HepG2 (cell line): ENCODE data around the gene CD81. TPM values are rescaled to one million over a fixed set of nuclear protein-coding genes. Genes with fewer than 3 reads are reported as not detected.

Experiments used
- ATAC-seq: fragments of 200-7000 bp; cut with Tn5 transposase; 3 replicates; pipeline ENCODE4 v1.9.1; 2020; ENCODE audit warnings: mild to moderate bottlenecking, moderate library complexity
- BruUV-seq: library from RNA; stranded (reverse); fragments of 400-500 nt; replicated peaks from 2 replicates; lab custom pipeline; 2021; lab: Mats Ljungman, UMichigan
- CTCF ChIA-PET: fragments of 300-600 bp; formaldehyde crosslinking; extraction: SDS; loops from one replicate; lab custom pipeline; 2021; ENCODE audit warnings: low total read pairs, inconsistent platforms, low intra/inter-chr PET ratio; lab: Yijun Ruan, JAX
- POLR2A ChIA-PET: fragments of 350-600 bp; sonication (Branson Sonifier 250); formaldehyde crosslinking; loops from one replicate; lab custom pipeline; 2020; ENCODE audit warnings: antibody characterized with exemption, inconsistent platforms; lab: Yijun Ruan, JAX
- DNase-seq: peaks from one replicate; pipeline ENCODE4 v3.0.0-alpha.2; 2015; ENCODE audit warnings: low spot score
- FAIRE-seq: peaks from 3 replicates; lab custom pipeline; 2011; peaks lifted over from hg19 to GRCh38; lab: Jason Lieb, UNC
- H2AFZ ChIP-seq: one replicate; pipeline ENCODE4 v1.6.1; 2011; ENCODE audit warnings: low read length, inconsistent platforms
- H3K27ac ChIP-seq: fragments of 300-600 bp; 3 replicates; pipeline ENCODE4 v1.8.0; 2011; ENCODE audit warnings: mixed run types, mild to moderate bottlenecking, mixed read lengths, low read length, inconsistent platforms; ENCODE audit not compliant: insufficient read depth; ENCODE audit errors: extremely low read length
- H3K27me3 ChIP-seq, 2 experiments: fragments of 200-600 bp in 1 of 2; 2 replicates in 1 of 2; 3 replicates in 1 of 2; pipeline versions ENCODE4 v1.6.0 to v1.8.0; 2011; ENCODE audit warnings: low read length in 2 of 2, mild to moderate bottlenecking in 2 of 2, moderate library complexity in 2 of 2, inconsistent platforms in 1 of 2; ENCODE audit not compliant: insufficient read depth in 2 of 2, control insufficient read depth in 1 of 2
- H3K36me3 ChIP-seq, 2 experiments: fragments of 200-600 bp in 1 of 2; replicated peaks in 1 of 2; 2 replicates in 1 of 2; 3 replicates in 1 of 2; pipeline versions ENCODE4 v1.5.1 to v1.8.0; 2011; ENCODE audit warnings: low read length in 2 of 2, inconsistent platforms in 1 of 2; ENCODE audit not compliant: insufficient read depth in 2 of 2, control insufficient read depth in 1 of 2
- H3K4me1 ChIP-seq: 2 replicates; pipeline ENCODE4 v1.5.1; 2012; ENCODE audit warnings: low read length, inconsistent platforms; ENCODE audit not compliant: insufficient read depth
- H3K4me2 ChIP-seq: 2 replicates; pipeline ENCODE4 v1.6.0; 2011; ENCODE audit warnings: low read depth, low read length, inconsistent platforms
- H3K4me3 ChIP-seq, 3 experiments: fragments of 200-600 bp in 1 of 3; sonication (generic), shearing (Covaris generic) in 1 of 3; replicated peaks in 1 of 3; 2 replicates each; pipeline ENCODE4 v1.5.1; 2011 to 2016; ENCODE audit warnings: low read length in 3 of 3, inconsistent platforms in 2 of 3, low read depth in 2 of 3, mild to moderate bottlenecking in 2 of 3, control low read depth in 1 of 3, mixed read lengths in 1 of 3; ENCODE audit not compliant: insufficient read depth in 1 of 3
- H3K79me2 ChIP-seq: one replicate; pipeline ENCODE4 v1.6.1; 2011; ENCODE audit warnings: low read length, inconsistent platforms; ENCODE audit not compliant: insufficient read depth
- H3K9ac ChIP-seq: 2 replicates; pipeline ENCODE4 v1.6.0; 2011; ENCODE audit warnings: mild to moderate bottlenecking, low read depth, low read length, inconsistent platforms; ENCODE audit not compliant: insufficient read depth
- H3K9me3 ChIP-seq: 2 replicates; pipeline ENCODE4 v1.5.1; 2012; ENCODE audit warnings: mild to moderate bottlenecking, low read length
- H4K20me1 ChIP-seq: 2 replicates; pipeline ENCODE4 v1.6.0; 2011; ENCODE audit warnings: inconsistent platforms, mild to moderate bottlenecking, low read length, moderate library complexity; ENCODE audit not compliant: insufficient read depth
- AGO2 ChIP-seq: fragments of 200-400 bp; formaldehyde crosslinking; optimal IDR thresholded peaks from 2 replicates; pipeline ENCODE3; 2017; ENCODE audit warnings: mild to moderate bottlenecking, low read depth, low read length, moderate library complexity
- CREBL2 ChIP-seq: sonication (generic); formaldehyde crosslinking; IDR thresholded peaks from 2 replicates; pipeline ENCODE4 v1.8.1; 2023; ENCODE audit warnings: missing genetic modification reagents, mild to moderate bottlenecking, borderline replicate concordance
- GLI4 ChIP-seq: sonication (generic); formaldehyde crosslinking; IDR thresholded peaks from 2 replicates; pipeline ENCODE4 v1.5.1; 2020; ENCODE audit warnings: missing genetic modification reagents, mild to moderate bottlenecking, moderate library complexity, borderline replicate concordance
- GTF2F1 ChIP-seq: fragments of 150-350 bp; IDR thresholded peaks from 2 replicates; pipeline ENCODE4 v1.6.1; 2014; ENCODE audit warnings: low read length
- HNF4G ChIP-seq, 2 experiments: sonication (generic) in 1 of 2; formaldehyde crosslinking in 1 of 2; IDR thresholded peaks; 2 replicates each; pipeline versions ENCODE4 v1.4.0 to v1.6.1; 2011 to 2020; ENCODE audit warnings: borderline replicate concordance in 2 of 2, low read depth in 2 of 2, mild to moderate bottlenecking in 2 of 2, low read length in 1 of 2, missing genetic modification reagents in 1 of 2, moderate library complexity in 1 of 2
- MAFG ChIP-seq: sonication (generic); formaldehyde crosslinking; IDR thresholded peaks from 2 replicates; pipeline ENCODE4 v1.5.1; 2020; ENCODE audit warnings: mild to moderate bottlenecking, missing genetic modification reagents
- MBNL3 ChIP-seq: fragments of 250-450 bp; sonication (Bioruptor Pico); conservative IDR thresholded peaks from 2 replicates; pipeline ENCODE4 v1.8.0; 2022; ENCODE audit warnings: mild to moderate bottlenecking, inconsistent platforms
- MTF1 ChIP-seq: sonication (generic); formaldehyde crosslinking; IDR thresholded peaks from 2 replicates; pipeline ENCODE4 v1.5.0; 2020; ENCODE audit warnings: missing genetic modification reagents
- NR2F2 ChIP-seq: IDR thresholded peaks from 2 replicates; pipeline ENCODE4 v1.6.1; 2012; ENCODE audit warnings: low read depth, inconsistent platforms, borderline replicate concordance
- SNAPC4 ChIP-seq: sonication (generic); formaldehyde crosslinking; IDR thresholded peaks from 2 replicates; pipeline ENCODE4 v1.4.0; 2020; ENCODE audit warnings: mild to moderate bottlenecking, missing genetic modification reagents
- ZC3H13 ChIP-seq: sonication (generic); formaldehyde crosslinking; IDR thresholded peaks from 2 replicates; pipeline ENCODE4 v1.8.1; 2023; ENCODE audit warnings: mild to moderate bottlenecking, missing genetic modification reagents, moderate library complexity
- ZFP36 ChIP-seq: fragments of 150-350 bp; IDR thresholded peaks from 2 replicates; pipeline ENCODE4 v1.6.1; 2018; ENCODE audit warnings: borderline replicate concordance, low read length, low read depth; ENCODE audit not compliant: partially characterized antibody
- ZNF326 ChIP-seq: sonication (generic); formaldehyde crosslinking; IDR thresholded peaks from 2 replicates; pipeline ENCODE4 v1.4.0; 2020; ENCODE audit warnings: missing genetic modification reagents, borderline replicate concordance
- ZNF44 ChIP-seq: sonication (generic); formaldehyde crosslinking; IDR thresholded peaks from 2 replicates; pipeline ENCODE4 v1.5.1; 2020; ENCODE audit warnings: mild to moderate bottlenecking, missing genetic modification reagents
- ZNF607 ChIP-seq: sonication (generic); formaldehyde crosslinking; IDR thresholded peaks from 2 replicates; pipeline ENCODE4 v1.5.1; 2020; ENCODE audit warnings: missing genetic modification reagents, mild to moderate bottlenecking, borderline replicate concordance
- WGBS: methylation state at CpG from one replicate; pipeline ENCODE4 v1.1.6; 2017; ENCODE audit warnings: low lambda C conversion rate; 5-methylcytosine and 5-hydroxymethylcytosine counted together
- in situ Hi-C: cut with HindIII; loops from 2 replicates; pipeline ENCODE4 v1.10.0; 2017; ENCODE audit warnings: low pct_unique_long_range_greater_than_20kb; ENCODE audit not compliant: extremely low pct_ligation_motif_present
- intact Hi-C: fragments of 100-400 bp; cut with micrococcal nuclease; formaldehyde crosslinking; loops from one replicate; pipeline ENCODE4 v1.10.0; 2022; ENCODE audit not compliant: unreplicated experiment
- polyA plus RNA-seq, 8 experiments: library from polyadenylated mRNA; depleted of rRNA in 3 of 8; stranded (reverse) in 7 of 8; unstranded in 1 of 8; fragments of >200 nt; fragmentation: Illumina TruSeq in 4 of 8; extraction: Trizol in 4 of 8; gene quantifications; 2 replicates each; pipeline versions ENCODE4 v1.2.1 to v1.2.3, GENCODE V29; 2011 to 2016; ENCODE audit warnings: low read depth in 4 of 8, missing spikeins in 1 of 8, mixed read lengths in 1 of 8; ENCODE audit not compliant: insufficient read depth in 1 of 8
- total RNA-seq, 5 experiments: library from RNA; depleted of rRNA; stranded (reverse); fragments of >200 nt; fragmentation: Illumina TruSeq; extraction: Trizol; gene quantifications; 2 replicates each; pipeline ENCODE4 v1.2.3, GENCODE V29; 2016; ENCODE audit warnings: low read depth in 1 of 5

CD81 gene
- total and polyA plus RNA-seq, 2 of the 13 experiments (the other 11 are each of a cell fraction or from before 2014, with no cell fraction given): not detected

- H3K27ac ChIP-seq: no peak overlapping the region
- intact Hi-C loops: no loop called here
- H4K20me1 ChIP-seq: no peaks in the 10 kb centered on the region
- ATAC-seq (peak; percentile 29), FAIRE-seq (no peak), DNase-seq (no peak)
- H3K9ac ChIP-seq: no peak overlapping the region
- no peaks in the 10 kb centered on the region for H3K79me2 ChIP-seq
- TF ChIP-seq ZFP36: no peak
- no peak for TF ChIP-seq MBNL3 (CRISPR knock-in tag)
- no peak for TF ChIP-seq SNAPC4 (CRISPR knock-in tag)
- no peak for TF ChIP-seq NR2F2
- TF ChIP-seq CREBL2: no peak
- no peak for TF ChIP-seq MAFG (CRISPR knock-in tag)
- TF ChIP-seq HNF4G (IDR thresholded peaks at IDR 0.05; ENCODE audit: borderline replicate concordance, low read depth, low read length): no peak
- no peak for TF ChIP-seq HNF4G (CRISPR knock-in tag; IDR thresholded peaks at IDR 0.05; ENCODE audit: borderline replicate concordance, low read depth)
- no peak for TF ChIP-seq ZC3H13 (CRISPR knock-in tag)
- TF ChIP-seq ZNF326 (CRISPR knock-in tag): no peak
- TF ChIP-seq GLI4 (CRISPR knock-in tag): no peak
- TF ChIP-seq MTF1 (CRISPR knock-in tag): no peak
- TF ChIP-seq AGO2: no peak
- no peak for TF ChIP-seq ZNF44 (CRISPR knock-in tag)
- TF ChIP-seq GTF2F1: no peak
- no peak for TF ChIP-seq ZNF607 (CRISPR knock-in tag)
- peaks cover 17 to 59% of the 10 kb centered on the region in 2 experiments; a peak in 4 of 5 replicates for H3K27me3 ChIP-seq
- no peak overlapping the region for H3K4me3 ChIP-seq
- H3K9me3 ChIP-seq: no peaks in the 10 kb centered on the region
- 0% methylated on average over 4 of the region's 15 CpGs for WGBS
- no peaks in the 10 kb centered on the region for H3K36me3 ChIP-seq
- no peaks in the 10 kb centered on the region for H3K4me1 ChIP-seq
- H2AFZ ChIP-seq: no peak overlapping the region
- in situ Hi-C loops: no loop called here
- no TSS peak for BruUV-seq
- POLR2A ChIA-PET: no interaction called here
- CTCF ChIA-PET: no interaction called here
- H3K4me2 ChIP-seq: no peak overlapping the region
These were observed 11.6 kb downstream of the CD81 start for GRCh38 chr11:2388431-2389376.
